ENCODE data around the gene PRSS23.
A peak's percentile ranks its signal among the peaks of the same experiment; 100 is the strongest.

The PRSS23 gene

DNA sequence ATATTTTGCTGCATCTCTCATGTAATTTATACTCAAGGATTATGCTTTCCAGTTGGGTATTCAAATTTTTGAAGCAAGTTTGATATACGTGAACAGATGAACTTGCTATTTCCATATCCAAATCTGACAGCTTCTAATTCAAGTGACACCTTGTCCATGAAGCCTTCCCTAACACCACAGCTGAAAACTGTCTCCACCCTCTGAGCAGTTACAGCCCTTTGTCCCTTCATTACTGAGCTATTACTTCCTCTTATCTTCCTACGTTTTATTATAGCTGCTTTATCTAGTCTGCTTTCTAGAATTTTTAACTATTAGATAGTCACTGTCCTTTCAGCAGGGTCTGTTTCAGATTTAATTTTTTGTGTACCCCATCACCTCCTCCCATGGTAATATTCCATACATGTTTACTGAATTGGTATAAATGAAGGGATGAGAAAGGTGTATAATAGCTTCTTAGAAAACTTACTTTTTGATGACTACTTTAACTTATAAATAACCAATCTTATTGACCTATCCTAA lies 13.3 kb upstream of the PRSS23 start:
- TF ChIP-seq, protein P1, sequence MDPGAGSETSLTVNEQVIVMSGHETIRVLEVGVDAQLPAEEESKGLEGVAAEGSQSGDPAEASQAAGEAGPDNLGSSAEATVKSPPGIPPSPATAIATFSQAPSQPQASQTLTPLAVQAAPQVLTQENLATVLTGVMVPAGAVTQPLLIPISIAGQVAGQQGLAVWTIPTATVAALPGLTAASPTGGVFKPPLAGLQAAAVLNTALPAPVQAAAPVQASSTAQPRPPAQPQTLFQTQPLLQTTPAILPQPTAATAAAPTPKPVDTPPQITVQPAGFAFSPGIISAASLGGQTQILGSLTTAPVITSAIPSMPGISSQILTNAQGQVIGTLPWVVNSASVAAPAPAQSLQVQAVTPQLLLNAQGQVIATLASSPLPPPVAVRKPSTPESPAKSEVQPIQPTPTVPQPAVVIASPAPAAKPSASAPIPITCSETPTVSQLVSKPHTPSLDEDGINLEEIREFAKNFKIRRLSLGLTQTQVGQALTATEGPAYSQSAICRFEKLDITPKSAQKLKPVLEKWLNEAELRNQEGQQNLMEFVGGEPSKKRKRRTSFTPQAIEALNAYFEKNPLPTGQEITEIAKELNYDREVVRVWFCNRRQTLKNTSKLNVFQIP (CRISPR knock-in tag; IDR thresholded peaks at IDR 0.05; ENCODE audit: borderline replicate concordance, low read depth): no peak
- TF ChIP-seq ISL1 (CRISPR knock-in tag; IDR thresholded peaks at IDR 0.05): no peak
- no peak for TF ChIP-seq BACH2 (CRISPR knock-in tag; IDR thresholded peaks at IDR 0.05; ENCODE audit: borderline replicate concordance)
- TF ChIP-seq, protein P2, sequence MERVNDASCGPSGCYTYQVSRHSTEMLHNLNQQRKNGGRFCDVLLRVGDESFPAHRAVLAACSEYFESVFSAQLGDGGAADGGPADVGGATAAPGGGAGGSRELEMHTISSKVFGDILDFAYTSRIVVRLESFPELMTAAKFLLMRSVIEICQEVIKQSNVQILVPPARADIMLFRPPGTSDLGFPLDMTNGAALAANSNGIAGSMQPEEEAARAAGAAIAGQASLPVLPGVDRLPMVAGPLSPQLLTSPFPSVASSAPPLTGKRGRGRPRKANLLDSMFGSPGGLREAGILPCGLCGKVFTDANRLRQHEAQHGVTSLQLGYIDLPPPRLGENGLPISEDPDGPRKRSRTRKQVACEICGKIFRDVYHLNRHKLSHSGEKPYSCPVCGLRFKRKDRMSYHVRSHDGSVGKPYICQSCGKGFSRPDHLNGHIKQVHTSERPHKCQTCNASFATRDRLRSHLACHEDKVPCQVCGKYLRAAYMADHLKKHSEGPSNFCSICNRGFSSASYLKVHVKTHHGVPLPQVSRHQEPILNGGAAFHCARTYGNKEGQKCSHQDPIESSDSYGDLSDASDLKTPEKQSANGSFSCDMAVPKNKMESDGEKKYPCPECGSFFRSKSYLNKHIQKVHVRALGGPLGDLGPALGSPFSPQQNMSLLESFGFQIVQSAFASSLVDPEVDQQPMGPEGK (CRISPR knock-in tag; IDR thresholded peaks at IDR 0.05; ENCODE audit: borderline replicate concordance): no peak
- no peak for TF ChIP-seq TOX (CRISPR knock-in tag; IDR thresholded peaks at IDR 0.05; ENCODE audit: borderline replicate concordance)
- no peak for TF ChIP-seq ESRRG (CRISPR knock-in tag; IDR thresholded peaks at IDR 0.05)
- no peak for TF ChIP-seq SNAI2 (CRISPR knock-in tag; IDR thresholded peaks at IDR 0.05)
- no peak for TF ChIP-seq ZNF565 (CRISPR knock-in tag; conservative IDR thresholded peaks at IDR 0.05; ENCODE audit: low read depth)

DNA sequence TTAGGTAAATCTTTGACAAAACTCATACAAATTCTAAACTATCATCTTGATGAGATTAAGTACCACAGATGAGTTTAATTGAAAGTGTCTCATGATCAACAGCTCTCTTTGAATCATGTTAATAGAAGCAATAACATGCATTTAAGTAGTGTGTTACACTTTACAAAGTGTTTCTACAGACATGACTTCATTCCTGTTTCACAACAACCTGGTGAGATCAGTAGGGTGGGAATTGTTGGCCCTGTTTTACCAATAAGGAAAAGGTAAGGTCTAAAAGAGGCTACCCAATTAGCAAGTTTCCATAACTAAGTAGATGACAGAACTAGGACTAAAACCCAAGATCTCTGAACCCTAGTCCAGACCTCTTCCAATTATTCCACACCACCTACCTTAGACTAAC lies 12.7 kb upstream of the PRSS23 start:
- no peak for TF ChIP-seq TCF4 (CRISPR knock-in tag; IDR thresholded peaks at IDR 0.05; ENCODE audit: borderline replicate concordance)
- TF ChIP-seq, protein P2 (CRISPR knock-in tag; IDR thresholded peaks at IDR 0.05; ENCODE audit: borderline replicate concordance): no peak
- no peak for TF ChIP-seq ZNF565 (CRISPR knock-in tag; conservative IDR thresholded peaks at IDR 0.05; ENCODE audit: low read depth)
- no peak for TF ChIP-seq ZFP30 (CRISPR knock-in tag; IDR thresholded peaks at IDR 0.05)
- ATAC-seq: no peak

More for the DNA sequence above, 13.3 kb upstream of the PRSS23 start:
- ATAC-seq: no peak

DNA sequence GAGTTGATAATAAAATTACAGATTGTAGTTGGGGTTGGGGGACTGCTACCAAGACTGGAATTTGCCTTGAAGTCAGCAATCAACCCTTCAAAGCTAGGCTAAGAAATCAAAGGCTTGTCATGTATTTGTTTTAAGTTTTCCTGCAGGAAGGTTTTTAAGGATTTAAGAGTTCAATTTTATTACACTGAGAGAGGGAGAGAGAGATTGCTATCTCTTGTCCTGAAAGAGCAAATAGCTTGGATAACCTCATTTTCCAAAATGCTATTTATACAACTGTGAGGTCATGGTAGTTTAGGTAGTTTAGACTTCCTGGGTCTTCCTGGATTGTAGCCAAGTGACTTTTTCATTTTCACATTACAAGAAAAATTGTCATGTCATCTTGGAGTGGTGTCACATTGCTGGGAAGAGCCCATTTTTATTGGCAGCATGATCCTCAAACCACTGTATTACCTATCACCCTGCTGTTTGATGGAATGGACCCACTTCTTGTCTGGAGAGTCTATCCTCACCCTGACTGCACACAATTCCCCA lies 10.1 kb upstream of the PRSS23 start:
- peak; percentile 33; the same call in 1 of the 2 replicates for TF ChIP-seq ISL1 (CRISPR knock-in tag; IDR thresholded peaks at IDR 0.05)
- TF ChIP-seq, protein P3, sequence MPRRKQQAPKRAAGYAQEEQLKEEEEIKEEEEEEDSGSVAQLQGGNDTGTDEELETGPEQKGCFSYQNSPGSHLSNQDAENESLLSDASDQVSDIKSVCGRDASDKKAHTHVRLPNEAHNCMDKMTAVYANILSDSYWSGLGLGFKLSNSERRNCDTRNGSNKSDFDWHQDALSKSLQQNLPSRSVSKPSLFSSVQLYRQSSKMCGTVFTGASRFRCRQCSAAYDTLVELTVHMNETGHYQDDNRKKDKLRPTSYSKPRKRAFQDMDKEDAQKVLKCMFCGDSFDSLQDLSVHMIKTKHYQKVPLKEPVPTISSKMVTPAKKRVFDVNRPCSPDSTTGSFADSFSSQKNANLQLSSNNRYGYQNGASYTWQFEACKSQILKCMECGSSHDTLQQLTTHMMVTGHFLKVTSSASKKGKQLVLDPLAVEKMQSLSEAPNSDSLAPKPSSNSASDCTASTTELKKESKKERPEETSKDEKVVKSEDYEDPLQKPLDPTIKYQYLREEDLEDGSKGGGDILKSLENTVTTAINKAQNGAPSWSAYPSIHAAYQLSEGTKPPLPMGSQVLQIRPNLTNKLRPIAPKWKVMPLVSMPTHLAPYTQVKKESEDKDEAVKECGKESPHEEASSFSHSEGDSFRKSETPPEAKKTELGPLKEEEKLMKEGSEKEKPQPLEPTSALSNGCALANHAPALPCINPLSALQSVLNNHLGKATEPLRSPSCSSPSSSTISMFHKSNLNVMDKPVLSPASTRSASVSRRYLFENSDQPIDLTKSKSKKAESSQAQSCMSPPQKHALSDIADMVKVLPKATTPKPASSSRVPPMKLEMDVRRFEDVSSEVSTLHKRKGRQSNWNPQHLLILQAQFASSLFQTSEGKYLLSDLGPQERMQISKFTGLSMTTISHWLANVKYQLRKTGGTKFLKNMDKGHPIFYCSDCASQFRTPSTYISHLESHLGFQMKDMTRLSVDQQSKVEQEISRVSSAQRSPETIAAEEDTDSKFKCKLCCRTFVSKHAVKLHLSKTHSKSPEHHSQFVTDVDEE (CRISPR knock-in tag; IDR thresholded peaks at IDR 0.05): no peak
- no peak for ATAC-seq

DNA sequence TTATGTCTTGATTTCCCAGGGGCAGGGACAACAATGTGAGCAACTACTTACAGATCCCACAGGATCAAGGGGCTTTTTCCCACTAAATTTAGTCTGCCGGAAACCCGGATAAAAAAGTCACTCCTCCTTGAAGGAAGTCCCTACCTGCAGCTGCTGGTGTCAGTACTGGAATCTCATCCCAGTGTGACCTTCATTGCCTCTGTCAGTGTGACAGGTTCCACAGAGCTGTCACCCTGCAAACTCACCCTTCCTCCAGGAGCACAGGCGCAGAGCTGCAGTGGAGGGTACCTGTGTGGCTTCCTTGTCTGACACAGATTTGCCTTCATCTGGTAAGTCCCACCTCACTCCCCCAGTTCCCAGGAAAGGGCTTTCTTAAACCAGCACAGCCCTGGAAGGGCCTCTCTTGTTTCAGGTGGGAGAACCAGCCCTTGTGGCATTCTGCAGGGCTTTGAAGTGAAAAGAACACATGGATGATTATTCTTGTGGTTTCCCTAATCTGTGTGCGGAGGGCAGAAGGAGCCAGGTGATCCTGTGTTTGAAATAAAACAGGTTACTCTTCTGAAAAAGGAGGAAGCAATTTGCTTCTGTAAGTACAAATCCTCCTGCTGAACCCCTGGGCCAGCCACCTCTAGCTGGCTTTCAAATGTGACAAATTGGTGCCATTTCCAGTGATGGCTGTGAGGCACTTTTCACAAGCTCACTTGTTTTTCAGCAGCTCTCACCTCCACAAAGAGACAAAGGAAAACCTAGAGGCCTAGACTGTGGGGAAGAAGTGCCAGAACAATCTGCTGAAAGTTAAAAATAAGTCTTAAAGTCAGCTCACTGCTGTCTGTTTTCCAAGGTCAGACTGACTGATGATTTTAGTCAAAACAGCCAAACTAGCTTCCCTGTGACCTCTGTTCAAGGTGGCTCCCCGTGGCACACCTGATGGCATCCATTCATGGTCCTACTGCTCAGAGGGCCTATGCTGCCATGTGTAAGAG lies 9.2 kb upstream of the PRSS23 start:
- no peak for TF ChIP-seq ZFP30 (CRISPR knock-in tag; IDR thresholded peaks at IDR 0.05)

DNA sequence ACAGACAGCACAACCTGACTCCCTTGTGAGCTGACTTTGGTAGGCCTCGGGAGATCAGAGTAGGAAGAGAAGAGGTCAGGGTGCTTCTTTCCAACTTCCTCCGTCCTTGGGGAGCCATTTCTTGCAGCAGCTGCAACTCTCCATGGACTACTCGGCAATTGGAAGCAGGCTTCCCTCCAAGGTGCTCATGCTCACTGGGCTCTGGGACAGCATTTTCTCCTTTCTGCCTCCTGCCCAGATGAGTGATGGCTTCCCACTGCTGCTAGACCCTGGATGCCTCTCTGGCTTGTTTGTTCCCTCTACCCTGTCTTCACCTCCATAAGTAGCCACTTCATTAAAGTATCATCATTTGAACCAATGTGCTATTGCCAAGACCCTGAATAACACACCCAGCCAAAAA lies 8.2 kb upstream of the PRSS23 start:
- ATAC-seq: no peak
- TF ChIP-seq ZNF565 (CRISPR knock-in tag; conservative IDR thresholded peaks at IDR 0.05; ENCODE audit: low read depth): no peak
- TF ChIP-seq, protein P3 (CRISPR knock-in tag; IDR thresholded peaks at IDR 0.05): no peak
- TF ChIP-seq PPARA (CRISPR knock-in tag; IDR thresholded peaks at IDR 0.05; ENCODE audit: borderline replicate concordance): no peak
- TF ChIP-seq CSDC2 (CRISPR knock-in tag; IDR thresholded peaks at IDR 0.05): no peak
- no peak for TF ChIP-seq ESRRG (CRISPR knock-in tag; IDR thresholded peaks at IDR 0.05)
- TF ChIP-seq, protein P1 (CRISPR knock-in tag; IDR thresholded peaks at IDR 0.05; ENCODE audit: borderline replicate concordance, low read depth): no peak
- no peak for TF ChIP-seq ZNF8 (CRISPR knock-in tag; IDR thresholded peaks at IDR 0.05)
- TF ChIP-seq BACH2 (CRISPR knock-in tag; IDR thresholded peaks at IDR 0.05; ENCODE audit: borderline replicate concordance): no peak
- TF ChIP-seq ARNTL (CRISPR knock-in tag; IDR thresholded peaks at IDR 0.05; ENCODE audit: borderline replicate concordance, low read depth): no peak
- TF ChIP-seq GLIS3 (CRISPR knock-in tag; IDR thresholded peaks at IDR 0.05): no peak

More for the DNA sequence above, 9.2 kb upstream of the PRSS23 start:
- no peak for ATAC-seq

Data from SK-N-SH treated with all-trans-retinoic acid at 6 μM for 48 hours (cell line).